ENCODE results near the gene TK1.

DNA sequence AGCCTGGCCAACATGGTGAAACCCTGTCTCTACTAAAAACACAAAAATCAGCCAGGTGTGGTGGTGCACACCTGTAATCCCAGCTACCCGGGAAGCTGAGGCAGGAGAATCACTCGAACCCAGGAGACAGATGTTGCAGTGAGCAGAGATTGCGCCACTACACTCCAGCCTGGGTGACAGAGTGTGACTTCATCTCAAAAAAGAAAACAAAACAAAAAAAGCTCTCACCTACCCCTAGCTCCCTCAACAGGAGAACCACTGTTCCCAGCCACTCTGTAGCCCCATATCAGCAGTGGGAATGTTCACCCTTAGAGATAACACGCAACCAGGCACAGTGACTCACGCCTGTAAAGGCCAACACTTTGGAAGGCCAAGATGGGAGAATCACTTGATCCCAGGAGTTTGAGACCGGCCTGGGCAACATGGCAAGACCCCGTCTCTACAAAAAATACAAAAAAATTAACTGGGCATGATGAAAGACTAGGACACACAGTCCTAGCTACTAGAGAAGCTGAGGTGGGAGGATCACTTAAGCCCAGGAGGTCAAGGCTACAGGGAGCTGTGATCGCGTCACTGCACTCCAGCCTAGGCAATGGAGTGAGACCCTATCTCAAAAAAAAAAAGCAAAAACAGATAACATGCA, 50.9 kb downstream of the TK1 start:
- TF ChIP-seq, protein P1, sequence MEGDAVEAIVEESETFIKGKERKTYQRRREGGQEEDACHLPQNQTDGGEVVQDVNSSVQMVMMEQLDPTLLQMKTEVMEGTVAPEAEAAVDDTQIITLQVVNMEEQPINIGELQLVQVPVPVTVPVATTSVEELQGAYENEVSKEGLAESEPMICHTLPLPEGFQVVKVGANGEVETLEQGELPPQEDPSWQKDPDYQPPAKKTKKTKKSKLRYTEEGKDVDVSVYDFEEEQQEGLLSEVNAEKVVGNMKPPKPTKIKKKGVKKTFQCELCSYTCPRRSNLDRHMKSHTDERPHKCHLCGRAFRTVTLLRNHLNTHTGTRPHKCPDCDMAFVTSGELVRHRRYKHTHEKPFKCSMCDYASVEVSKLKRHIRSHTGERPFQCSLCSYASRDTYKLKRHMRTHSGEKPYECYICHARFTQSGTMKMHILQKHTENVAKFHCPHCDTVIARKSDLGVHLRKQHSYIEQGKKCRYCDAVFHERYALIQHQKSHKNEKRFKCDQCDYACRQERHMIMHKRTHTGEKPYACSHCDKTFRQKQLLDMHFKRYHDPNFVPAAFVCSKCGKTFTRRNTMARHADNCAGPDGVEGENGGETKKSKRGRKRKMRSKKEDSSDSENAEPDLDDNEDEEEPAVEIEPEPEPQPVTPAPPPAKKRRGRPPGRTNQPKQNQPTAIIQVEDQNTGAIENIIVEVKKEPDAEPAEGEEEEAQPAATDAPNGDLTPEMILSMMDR (conservative IDR thresholded peaks at IDR 0.05; ENCODE audit: low read depth, low read length): no peak
- no peak for TF ChIP-seq EZH2 (IDR thresholded peaks at IDR 0.05; ENCODE audit: low read length, unreplicated experiment)

Data from PC-3 (cell line).